MCF 10A (cell line): ENCODE results near the gene GUCY2D. TPM values are rescaled to one million over a fixed set of nuclear protein-coding genes. Genes with fewer than 3 reads are reported as not detected.

Experiments
- BruUV-seq: library from RNA; stranded (reverse); fragments of 400-500 nt; replicated peaks from 2 replicates; lab custom pipeline; 2021; lab: Mats Ljungman, UMichigan
- CTCF ChIA-PET: fragments of 300-600 bp; sonication (Branson Sonifier 250); formaldehyde crosslinking; extraction: SDS; loops from one replicate; lab custom pipeline; 2021; ENCODE audit warnings: antibody characterized with exemption, inconsistent platforms; lab: Yijun Ruan, JAX
- POLR2A ChIA-PET: fragments of 300-600, 350-650 bp; sonication (Branson Sonifier 250); formaldehyde crosslinking; extraction: SDS; loops from one replicate; lab custom pipeline; 2020; ENCODE audit warnings: antibody characterized with exemption, inconsistent platforms; lab: Yijun Ruan, JAX
- DNase-seq: peaks from one replicate; pipeline ENCODE4 v3.0.0-alpha.2; 2018; ENCODE audit not compliant: unreplicated experiment
- H3K27ac Mint-ChIP-seq: one replicate; pipeline ENCODE4 v1.8.0; 2022; ENCODE audit warnings: mild to moderate bottlenecking, low read depth, mixed read lengths; ENCODE audit not compliant: unreplicated experiment
- H3K27me3 Mint-ChIP-seq: one replicate; pipeline ENCODE4 v1.8.0; 2022; ENCODE audit warnings: mixed read lengths; ENCODE audit not compliant: insufficient read depth, unreplicated experiment
- H3K36me3 Mint-ChIP-seq: one replicate; pipeline ENCODE4 v1.8.0; 2022; ENCODE audit warnings: mild to moderate bottlenecking, moderate library complexity, mixed read lengths; ENCODE audit not compliant: insufficient read depth, unreplicated experiment
- H3K4me1 Mint-ChIP-seq: one replicate; pipeline ENCODE4 v1.8.0; 2022; ENCODE audit warnings: mixed read lengths; ENCODE audit not compliant: insufficient read depth, unreplicated experiment
- H3K4me3 Mint-ChIP-seq: one replicate; pipeline ENCODE4 v1.8.0; 2022; ENCODE audit warnings: mild to moderate bottlenecking, moderate library complexity, mixed read lengths; ENCODE audit not compliant: unreplicated experiment
- H3K9me3 Mint-ChIP-seq: one replicate; pipeline ENCODE4 v1.8.0; 2022; ENCODE audit warnings: mixed read lengths; ENCODE audit not compliant: unreplicated experiment
- intact Hi-C: fragments of 100-400 bp; cut with micrococcal nuclease; formaldehyde crosslinking; loops from 2 replicates; pipeline ENCODE4 v1.14.1; 2022
- total RNA-seq: library from RNA; stranded (reverse); gene quantifications from 2 replicates; pipeline ENCODE4 v1.2.3, GENCODE V29; 2022
- TF ChIP-seq, protein P1 (sequence below): fragments of 200-600 bp; IDR thresholded peaks from one replicate; pipeline ENCODE4 v1.8.0; 2022; ENCODE audit warnings: antibody characterized with exemption, mild to moderate bottlenecking; ENCODE audit not compliant: unreplicated experiment

Gene GUCY2D
- total RNA-seq, 1 experiment from 2014 or later, result not detected

DNA sequence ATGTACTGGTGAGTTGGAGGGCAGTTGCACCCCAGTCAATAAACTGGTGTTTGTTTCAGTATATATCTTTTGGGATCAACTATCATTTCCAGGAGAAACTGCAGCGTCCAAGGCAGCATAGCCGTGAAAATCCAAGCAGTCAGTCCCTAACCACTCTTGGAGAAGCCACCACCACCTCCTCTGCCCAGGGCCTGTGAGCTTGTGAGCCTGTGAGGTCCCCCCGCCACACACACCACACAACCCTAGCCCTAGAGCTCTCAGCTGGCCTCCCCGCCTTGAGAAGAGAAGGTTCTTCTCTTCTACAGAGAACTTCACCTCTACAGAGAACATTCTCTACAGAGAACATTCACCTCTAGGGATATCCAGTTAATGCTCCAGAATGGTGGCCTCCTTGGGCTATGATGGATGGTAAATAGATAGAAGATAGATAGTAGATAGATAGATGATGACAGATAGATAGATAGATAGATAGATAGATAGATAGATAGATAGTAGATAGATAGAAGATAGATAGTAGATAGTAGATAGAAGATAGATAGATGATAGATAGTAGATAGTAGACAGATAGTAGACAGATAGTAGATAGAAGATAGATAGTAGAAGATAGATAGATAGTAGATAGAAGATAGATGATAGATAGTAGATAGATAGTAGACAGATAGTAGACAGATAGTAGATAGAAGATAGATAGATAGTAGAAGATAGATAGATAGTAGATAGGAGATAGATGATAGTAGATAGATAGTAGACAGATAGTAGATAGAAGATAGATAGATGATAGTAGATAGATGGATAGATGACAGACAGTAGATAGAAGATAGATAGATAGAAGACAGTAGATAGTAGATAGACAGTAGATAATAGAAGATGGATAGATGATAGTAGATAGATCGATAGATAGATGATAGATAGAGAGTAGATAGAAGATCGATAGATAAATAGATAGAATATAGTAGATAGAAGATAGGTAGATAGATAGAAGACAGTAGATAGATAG lies 50.1 kb downstream of the GUCY2D start:
- no peak overlapping the region for H3K27ac Mint-ChIP-seq
- POLR2A ChIA-PET, result interaction anchor here (0.6 to 1.2 kb wide), 3 partner anchors 47 to 106 kb away, joined by 3 read pairs; no protein-coding TSS in a partner anchor
- no peak overlapping the region for H3K4me3 Mint-ChIP-seq
- CTCF ChIA-PET, result interaction anchor here (0.6 to 2.5 kb wide), 3 partner anchors 11 to 63 kb away, joined by 4 to 7 read pairs (median 5); no protein-coding TSS in a partner anchor
- no peaks in the 10 kb centered on the region for H3K27me3 Mint-ChIP-seq
- TF ChIP-seq, protein P1, sequence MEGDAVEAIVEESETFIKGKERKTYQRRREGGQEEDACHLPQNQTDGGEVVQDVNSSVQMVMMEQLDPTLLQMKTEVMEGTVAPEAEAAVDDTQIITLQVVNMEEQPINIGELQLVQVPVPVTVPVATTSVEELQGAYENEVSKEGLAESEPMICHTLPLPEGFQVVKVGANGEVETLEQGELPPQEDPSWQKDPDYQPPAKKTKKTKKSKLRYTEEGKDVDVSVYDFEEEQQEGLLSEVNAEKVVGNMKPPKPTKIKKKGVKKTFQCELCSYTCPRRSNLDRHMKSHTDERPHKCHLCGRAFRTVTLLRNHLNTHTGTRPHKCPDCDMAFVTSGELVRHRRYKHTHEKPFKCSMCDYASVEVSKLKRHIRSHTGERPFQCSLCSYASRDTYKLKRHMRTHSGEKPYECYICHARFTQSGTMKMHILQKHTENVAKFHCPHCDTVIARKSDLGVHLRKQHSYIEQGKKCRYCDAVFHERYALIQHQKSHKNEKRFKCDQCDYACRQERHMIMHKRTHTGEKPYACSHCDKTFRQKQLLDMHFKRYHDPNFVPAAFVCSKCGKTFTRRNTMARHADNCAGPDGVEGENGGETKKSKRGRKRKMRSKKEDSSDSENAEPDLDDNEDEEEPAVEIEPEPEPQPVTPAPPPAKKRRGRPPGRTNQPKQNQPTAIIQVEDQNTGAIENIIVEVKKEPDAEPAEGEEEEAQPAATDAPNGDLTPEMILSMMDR, result no peak
- H3K9me3 Mint-ChIP-seq, result no peaks in the 10 kb centered on the region
- H3K36me3 Mint-ChIP-seq, result peaks cover 4% of the 10 kb centered on the region
- peaks cover 25% of the 10 kb centered on the region for H3K4me1 Mint-ChIP-seq
- no peak for DNase-seq
- intact Hi-C loops, result no loop called here
- BruUV-seq, result no TSS peak

DNA sequence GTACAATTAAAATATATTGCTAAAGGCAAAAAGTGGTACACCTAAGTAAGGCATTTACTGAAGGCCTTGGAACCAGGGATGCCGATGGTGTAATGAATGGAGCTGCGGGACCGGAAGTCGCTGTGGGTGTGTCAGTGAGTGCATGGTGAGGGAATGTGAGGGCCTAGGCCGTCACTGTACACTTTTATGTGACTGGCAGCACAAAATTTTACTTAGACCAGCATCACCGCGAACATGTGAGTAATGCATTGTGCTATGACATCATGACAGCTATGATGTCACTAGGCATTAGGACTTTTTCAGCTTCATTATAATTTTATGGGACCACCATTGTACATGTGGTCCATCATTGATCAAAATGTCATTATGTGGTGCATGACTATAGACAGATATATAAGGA lies 51.2 kb downstream of the GUCY2D start:
- no TSS peak for BruUV-seq
- H3K4me1 Mint-ChIP-seq, result peaks cover 25% of the 10 kb centered on the region
- no peaks in the 10 kb centered on the region for H3K9me3 Mint-ChIP-seq
- ChIA-PET POLR2A (interaction anchor here (0.6 kb wide), 2 partner anchors 23 to 37 kb away, joined by 3 to 4 read pairs; no protein-coding TSS in a partner anchor), CTCF (interaction anchor here (0.6 to 1.0 kb wide), 2 partner anchors 57 to 98 kb away, joined by 3 read pairs; no protein-coding TSS in a partner anchor)
- TF ChIP-seq, protein P1, result no peak
- H3K4me3 Mint-ChIP-seq, result no peak overlapping the region
- H3K27ac Mint-ChIP-seq, result no peak overlapping the region
- no peaks in the 10 kb centered on the region for H3K27me3 Mint-ChIP-seq
- peak; percentile 17 for DNase-seq
- H3K36me3 Mint-ChIP-seq, result peaks cover 6% of the 10 kb centered on the region
- intact Hi-C loops, result no loop called here

DNA sequence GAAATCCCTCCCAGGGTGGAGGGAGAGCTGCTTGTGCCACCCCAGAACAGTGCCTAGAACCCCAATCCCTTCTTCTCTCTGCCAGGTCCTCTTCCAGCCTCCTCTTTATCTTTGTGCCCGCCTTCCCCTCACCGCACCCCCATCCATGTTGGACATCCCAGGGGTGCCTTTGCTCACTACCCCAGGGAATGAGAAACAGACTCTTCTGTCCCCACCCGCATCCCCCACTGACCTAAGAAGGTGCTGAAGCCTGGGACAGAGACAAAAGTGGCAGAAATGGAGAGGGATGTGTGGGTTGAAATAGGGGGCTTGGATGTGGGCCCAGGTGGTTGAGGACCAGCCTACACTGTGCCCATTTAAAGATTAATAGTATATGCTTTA lies 53.4 kb downstream of the GUCY2D start:
- Mint-ChIP-seq H3K4me3 (no peak overlapping the region), H3K4me1 (peaks cover 25% of the 10 kb centered on the region), H3K36me3 (peaks cover 6% of the 10 kb centered on the region), H3K27ac (peak overlapping the region; percentile 62), H3K27me3 (no peaks in the 10 kb centered on the region), H3K9me3 (no peaks in the 10 kb centered on the region)
- intact Hi-C loops, result loop anchor here (2.0 to 5.0 kb wide), 3 partner anchors 67 to 313 kb away; no protein-coding TSS in a partner anchor
- no peak for DNase-seq
- TF ChIP-seq, protein P1, result no peak
- ChIA-PET POLR2A (interaction anchor here (0.6 to 3.4 kb wide), 7 partner anchors 15 to 170 kb away, joined by 3 to 25 read pairs (median 5); partner anchors contain the start of gene RNF227), CTCF (interaction anchor here (0.5 to 8.8 kb wide), 13 partner anchors 13 to 244 kb away, joined by 3 to 106 read pairs (median 11); partner anchors contain the start of gene RNF227)
- BruUV-seq, result no TSS peak
